GM19397 (cell line): ENCODE results near the gene CLIC1.
"Not testable (repeated sequence)": the region's sequence is repeated elsewhere in the genome, so short reads cannot be mapped to it uniquely, and the experiment has no call there.

Experiments used
- ATAC-seq: cut with Tn5 transposase; IDR thresholded peaks from one replicate; pipeline ENCODE4 v1.9.1; 2021; ENCODE audit warnings: mild to moderate bottlenecking, moderate library complexity; ENCODE audit not compliant: unreplicated experiment

Gene CLIC1

DNA sequence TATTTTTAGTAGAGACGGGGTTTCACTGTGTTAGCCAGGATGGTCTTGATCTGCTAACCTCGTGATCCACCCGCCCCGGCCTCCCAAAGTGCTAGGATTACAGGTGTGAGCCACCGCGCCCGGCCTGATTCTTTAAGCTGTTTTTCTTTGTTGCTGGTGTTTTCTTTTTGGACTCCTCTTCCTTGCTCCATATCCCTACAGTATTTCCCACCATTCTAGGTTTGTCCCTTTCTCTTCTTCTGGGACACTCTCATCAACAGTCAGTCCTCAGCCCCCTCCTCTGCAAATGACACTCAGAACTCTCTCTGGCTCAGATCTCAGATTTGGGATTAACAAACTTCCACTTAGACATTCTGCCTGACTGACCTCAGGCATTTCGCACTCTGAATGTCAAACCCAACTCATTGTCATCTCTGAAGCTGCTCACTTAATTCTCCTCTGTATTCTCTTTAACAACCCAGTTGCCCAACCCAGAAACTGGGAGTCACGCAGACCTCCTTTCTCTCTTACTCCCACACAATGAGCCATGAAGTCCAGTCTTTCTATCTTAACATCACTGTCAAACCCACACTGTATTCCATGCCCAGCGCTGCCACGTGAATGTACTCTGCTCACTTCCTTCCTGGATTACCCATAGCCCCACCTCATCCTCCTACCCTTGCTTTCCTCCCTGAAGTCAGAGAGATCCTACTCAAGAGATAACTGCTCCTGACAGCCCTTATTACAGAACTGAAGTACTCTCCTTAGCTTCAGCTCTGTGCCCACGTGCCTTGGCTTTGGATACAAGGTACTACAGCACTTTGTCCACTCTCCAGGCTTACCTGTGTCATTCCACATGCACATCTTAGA, 10.6 kb downstream of the CLIC1 start:
- ATAC-seq, result no peak

DNA sequence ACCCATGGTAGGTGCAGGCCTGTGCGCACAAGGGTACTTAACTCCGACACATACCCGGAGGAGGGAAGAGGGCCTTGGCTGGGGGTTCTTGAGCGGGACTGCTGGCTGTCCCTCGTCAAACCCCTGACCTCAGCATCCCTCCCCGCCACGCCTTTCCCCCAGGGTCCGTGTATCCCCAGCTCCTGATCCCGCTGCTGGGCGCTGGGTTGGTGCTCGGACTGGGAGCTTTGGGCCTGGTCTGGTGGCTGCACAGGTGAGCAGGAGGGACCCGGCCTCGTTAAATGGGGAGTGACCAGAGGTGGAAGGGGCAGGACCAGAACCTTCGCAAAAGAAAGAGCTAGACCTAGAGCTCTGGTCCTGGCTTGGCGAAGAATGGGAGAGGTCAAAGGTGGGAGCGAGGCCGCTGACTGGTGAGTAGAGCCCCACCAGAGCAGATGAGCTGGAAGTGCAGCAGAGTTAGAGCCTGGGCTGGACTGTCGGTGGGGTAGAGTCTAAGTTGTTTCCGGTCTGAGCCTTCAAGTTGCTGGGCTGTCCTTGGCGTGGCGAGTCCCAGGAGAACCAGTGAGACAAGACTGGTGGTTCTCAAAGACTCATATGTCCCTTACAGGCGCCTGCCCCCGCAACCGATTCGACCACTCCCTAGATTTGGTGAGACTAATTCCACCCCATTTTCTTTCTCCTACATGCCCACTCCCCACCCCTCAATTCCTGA, 12.2 kb downstream of the CLIC1 start:
- ATAC-seq, result no peak

DNA sequence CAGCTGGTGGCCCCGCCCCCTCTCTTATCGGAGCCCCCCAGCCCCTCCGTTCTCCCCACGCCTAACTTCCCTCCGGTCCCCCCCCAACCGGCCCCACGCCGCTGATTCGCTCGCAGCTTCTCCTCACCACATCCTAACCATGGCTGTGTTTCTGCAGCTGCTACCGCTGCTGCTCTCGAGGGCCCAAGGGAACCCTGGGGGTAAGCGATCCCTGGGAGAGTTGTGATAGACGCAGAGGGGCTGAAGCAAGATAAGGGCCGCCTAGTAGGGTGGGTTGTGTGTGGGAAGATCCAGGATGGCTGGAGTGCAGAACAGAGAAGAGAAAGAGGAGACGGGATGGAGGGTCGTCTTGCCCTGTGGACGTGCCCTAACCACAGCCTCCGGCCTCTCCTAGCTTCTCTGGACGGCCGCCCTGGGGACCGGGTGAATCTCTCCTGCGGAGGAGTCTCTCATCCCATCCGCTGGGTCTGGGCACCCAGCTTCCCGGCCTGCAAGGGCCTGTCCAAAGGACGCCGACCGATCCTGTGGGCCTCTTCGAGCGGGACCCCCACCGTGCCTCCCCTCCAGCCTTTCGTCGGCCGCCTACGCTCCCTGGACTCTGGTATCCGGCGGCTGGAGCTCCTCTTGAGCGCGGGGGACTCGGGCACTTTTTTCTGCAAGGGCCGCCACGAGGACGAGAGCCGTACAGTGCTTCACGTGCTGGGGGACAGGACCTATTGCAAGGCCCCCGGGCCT, 12.9 kb downstream of the CLIC1 start, which contains the start of gene MPIG6B:
MPIG6B (plus strand) TSS at position 129 of the 735 bp plus-strand sequence; CDS start at position 140, 11 bp downstream.
- ATAC-seq, result no peak

DNA sequence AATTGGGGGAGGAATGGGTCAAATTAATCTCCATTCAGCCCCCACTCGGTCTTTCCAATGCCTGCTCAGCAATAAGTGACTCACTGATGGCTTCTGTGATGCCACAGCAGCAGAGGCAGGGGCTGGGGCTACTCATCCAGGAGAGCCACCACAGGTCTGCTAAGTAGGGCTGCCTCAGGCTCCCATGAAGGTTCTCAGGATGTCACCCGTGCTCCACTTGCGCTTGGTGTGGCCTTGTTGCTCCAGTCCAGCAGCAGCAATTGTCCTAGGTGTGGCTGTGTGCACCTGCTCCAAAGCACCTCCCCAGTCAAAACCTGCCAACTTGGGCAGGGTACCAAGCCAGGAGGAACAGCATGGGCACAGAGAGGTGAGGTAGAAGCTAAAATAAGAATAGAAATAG, 14.2 kb downstream of the CLIC1 start:
- no peak for ATAC-seq

DNA sequence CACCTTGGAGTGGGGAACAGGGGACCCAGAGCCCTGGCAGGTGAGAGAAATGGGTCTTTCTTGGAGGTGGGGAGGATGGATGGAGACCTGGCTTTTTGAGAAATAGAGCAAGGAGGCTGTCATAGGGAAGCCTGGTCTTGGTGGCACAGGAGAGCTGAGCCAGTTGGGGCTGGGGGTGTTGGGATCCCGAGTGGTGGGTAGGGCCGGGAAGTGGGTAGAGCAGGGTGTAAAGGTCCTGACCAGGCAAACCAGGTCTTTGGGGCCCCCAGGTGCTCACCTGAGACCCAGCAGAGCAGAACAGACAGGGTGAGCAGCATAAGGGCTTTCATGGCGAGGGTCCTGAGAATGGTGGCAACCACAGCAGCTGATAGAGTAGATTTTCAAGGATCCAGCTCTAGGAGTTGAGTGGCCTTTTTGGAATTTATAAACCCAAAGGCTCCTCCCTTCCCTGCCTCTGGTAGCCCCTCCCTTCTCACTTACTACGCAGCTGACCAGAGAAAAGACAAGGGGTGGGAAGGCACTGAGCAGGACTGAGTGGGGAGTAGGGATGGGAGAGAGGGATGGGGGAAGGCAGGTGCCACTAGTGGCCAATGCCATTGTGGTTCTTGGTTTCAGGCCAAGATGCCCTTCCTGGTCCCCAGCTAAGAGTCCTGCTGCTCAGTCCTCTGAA, 14.8 kb downstream of the CLIC1 start, which contains the start of gene LY6G6C:
LY6G6C (minus strand) TSS at position 396 of the 670 bp plus-strand sequence; CDS start at position 329, 67 bp downstream.
- no peak for ATAC-seq

DNA sequence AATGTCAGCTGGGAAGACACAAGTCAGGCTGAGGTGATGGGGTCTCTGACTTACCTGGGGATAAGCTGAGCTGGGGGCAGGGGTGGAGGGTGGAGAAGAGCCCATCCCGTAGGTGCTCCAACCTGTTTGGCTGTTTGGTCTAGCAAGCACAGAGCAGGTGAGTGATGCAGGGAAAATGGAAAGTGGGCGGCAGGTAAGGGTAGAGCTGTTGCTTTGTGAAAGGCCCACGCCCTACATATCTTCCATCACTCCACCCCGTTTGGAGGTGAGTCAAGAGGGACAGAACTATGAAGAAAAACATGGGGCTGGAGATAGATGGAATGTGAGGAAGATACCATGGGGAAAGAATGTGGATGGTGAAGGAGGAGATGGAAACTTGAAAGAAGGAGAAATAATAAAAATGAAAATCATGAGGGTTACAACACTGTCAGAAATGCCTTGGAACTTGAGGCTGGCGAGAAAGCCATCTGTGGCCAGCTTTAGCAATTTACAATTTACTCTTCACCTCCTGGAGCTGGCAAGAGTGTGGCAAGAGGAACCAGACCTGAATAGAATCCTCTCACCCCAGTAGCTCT, 16.0 kb downstream of the CLIC1 start:
- no peak for ATAC-seq

DNA sequence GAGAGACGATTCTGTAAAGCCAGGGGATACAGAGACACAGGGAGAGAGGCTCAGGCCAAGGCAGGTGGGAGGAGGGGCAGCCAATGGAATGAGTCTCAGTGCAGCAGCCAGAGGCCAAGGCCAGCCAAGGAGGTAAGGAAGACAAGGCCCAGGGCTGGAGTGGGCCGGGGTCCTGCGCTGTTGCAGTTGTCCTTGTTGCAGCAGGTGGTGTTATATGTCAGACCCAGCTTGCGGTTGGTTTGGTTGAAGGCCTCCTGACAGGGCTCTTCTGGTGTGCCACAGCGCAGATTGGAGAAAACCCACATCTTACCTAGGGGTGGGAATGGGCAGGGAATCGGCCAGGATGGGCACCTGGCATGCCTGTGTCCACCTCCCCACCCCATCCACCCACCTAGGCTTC, 17.3 kb downstream of the CLIC1 start:
- ATAC-seq, result no peak

DNA sequence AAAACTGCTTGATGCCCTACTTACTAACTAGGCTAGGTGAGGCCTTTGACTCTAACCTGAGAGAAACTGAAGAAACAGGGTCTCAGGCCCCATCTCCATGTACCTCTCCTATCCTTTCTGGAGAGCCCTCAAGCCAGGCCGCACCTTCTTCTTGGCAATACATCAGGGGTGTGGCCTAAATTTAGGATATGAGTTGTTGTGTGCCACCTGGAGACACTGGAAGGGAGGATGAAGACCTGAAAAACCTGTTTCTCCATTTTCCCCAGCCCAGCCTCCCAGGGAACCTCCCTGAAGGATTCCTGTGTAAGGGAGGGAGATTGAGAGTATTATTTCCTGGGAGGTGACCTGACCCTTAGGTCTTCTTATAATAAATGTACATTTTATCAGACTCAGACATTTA, 18.1 kb downstream of the CLIC1 start:
- ATAC-seq, result no peak

DNA sequence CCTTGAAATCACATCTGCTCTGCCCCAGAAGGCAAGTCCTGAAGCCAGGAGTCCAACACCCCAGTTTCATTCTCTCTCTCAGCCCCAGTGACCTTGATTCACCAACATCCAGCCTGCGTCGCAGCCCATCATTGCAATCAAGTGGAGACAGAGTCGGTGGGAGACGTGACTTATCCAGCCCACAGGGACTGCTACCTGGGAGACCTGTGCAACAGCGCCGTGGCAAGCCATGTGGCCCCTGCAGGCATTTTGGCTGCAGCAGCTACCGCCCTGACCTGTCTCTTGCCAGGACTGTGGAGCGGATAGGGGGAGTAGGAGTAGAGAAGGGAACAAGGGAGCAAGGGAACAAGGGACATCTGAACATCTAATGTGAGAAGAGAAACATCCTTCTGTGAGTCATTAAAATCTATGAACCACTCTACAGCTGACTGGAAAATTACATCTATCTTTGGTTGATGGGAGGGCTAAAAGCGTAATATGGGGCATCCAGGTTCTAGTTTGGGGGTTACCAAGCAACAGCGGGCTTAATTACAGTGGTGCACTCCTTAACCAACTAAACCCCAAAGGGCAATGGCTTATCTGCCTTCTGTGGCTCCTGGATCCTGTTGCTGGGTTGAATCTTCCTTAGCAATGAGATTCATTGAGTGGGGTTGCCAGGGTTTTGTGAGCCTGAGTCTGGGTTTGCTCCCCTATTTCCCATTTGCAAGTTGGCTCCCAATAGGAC, 18.7 kb downstream of the CLIC1 start:
- no peak for ATAC-seq

DNA sequence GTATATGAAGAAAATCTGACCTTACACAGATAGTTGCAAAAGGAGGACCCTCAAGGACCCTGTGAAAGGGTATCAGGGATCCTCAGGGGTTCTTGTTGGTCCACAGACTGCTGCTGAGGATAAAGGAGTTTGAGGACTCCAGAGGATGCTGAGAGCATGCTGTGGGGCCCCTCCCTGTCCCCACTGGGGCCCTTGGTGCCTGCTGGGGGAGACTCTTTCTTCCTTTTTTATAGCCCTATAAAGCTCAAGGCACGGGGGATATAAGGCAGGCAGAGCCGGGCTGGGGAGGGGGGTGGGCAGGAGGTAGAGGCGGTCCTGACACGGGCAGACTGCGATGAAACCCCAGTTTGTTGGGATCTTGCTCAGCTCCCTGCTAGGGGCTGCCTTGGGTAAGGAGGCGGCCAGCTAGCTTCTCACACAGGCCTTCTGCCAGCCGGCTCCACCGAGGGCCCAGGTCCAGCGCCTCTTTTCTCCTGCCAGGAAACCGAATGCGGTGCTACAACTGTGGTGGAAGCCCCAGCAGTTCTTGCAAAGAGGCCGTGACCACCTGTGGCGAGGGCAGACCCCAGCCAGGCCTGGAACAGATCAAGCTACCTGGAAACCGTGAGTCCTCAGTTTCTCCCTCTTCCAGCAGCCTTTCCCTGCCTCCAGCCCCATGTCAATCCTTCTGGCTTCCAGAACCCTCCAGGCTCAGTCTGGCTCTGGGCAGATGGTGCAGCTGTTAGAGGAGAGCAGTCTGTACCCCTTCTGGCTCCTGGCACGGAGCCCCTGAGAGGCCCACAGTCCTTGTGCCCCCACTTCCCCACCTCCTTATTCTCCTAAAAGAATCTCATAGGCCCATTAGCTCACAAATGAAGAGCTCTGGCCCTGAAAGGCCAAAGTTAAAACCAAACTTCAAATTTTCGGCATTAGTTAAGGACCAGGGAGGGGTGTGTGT, 21.0 kb downstream of the CLIC1 start, which contains the start of gene LY6G6D:
LY6G6D (plus strand) TSS at position 327 of the 937 bp plus-strand sequence; CDS start at position 335, 8 bp downstream.
- ATAC-seq, result no peak

DNA sequence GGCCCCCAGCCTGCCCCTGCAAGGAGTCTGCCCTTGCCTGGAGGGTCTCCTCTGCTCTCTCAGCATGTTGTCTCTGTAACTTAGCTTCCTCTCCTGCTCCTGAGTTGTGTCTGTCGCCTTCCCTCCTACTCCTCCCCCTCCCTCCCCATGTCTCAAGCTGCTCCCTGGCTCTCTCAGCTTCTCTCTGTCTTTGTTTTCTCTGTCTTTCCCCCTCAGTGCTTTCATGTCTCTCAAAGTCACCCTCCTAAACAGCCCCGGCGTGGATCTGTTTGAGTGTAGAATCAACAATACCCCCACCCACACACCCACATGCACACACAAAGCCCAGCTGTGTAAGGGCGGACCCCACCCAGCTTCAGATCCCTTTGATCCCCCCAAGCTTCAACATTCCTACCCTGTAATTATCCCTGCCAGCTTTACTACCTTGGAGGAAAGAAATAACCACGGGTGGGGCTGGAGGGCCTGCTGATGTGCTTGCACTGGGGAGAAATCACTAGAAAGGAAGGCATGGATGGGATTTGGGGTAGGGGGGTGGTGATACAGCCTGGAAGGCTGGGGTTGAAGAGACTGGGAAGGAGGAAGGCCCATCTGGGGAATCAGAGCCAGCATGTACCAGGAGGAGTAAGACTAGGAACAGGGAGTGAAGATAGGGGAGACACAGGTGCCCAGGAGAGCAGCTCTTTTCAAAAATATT, 22.2 kb downstream of the CLIC1 start:
- no peak for ATAC-seq

DNA sequence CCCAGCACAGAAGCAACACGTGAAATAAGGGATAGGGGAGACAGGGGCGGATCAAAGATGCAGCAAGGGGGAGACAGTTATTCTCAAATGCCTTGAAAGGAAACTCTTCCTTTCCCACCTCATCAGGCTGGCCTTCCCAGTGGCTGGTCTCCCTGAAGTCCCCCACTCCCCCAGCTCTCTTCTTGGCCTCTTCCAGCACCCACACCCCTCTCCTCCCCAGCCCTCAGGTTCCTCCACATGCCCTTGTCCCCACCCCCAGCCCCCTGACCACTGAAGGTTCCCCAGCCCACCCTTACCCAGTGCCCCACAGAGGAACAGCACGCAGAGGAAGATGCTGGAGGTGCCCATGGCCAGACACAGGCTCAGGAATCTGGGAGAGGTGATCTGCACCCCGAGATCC, 22.9 kb downstream of the CLIC1 start:
- no peak for ATAC-seq

DNA sequence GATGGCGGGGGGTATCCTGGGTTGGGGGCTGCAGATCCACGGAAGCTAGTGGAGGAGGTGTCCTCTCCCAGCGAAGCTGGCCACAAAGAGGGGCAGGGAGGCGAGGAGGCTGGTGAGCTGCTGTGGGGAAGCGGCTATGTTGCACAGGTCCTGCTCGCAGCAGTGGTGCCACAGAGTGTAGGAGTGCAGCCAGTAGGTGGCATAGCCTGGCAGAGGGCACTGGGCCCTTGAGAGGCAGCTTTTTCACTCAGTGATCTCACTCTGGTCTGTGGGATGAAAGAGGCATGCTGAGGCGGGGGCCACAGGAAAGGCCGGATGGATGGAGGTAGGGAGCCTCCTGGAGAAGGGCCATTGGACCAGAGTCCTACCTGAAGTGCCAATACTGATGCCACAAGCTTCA, 24.0 kb downstream of the CLIC1 start:
- no peak for ATAC-seq

DNA sequence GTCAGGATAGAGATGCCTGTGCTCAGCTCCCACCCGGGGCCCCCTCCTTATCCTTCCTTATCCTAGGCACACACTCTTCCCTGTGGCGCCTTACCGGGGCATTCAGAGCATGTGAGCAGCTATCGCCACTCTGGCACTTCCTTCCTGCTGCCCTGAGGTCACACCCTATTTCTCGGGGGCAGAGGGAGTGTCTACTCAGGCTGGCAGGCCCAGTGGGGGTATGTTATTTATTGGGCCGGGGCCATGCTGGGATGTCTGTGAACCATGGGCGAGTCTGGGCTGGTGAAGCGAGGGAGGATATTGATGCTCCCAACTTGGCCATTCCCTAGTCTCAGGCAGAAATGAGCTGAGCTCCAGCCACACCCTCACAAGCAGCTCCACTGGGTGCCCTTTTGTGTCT, 25.1 kb downstream of the CLIC1 start:
- no peak for ATAC-seq

DNA sequence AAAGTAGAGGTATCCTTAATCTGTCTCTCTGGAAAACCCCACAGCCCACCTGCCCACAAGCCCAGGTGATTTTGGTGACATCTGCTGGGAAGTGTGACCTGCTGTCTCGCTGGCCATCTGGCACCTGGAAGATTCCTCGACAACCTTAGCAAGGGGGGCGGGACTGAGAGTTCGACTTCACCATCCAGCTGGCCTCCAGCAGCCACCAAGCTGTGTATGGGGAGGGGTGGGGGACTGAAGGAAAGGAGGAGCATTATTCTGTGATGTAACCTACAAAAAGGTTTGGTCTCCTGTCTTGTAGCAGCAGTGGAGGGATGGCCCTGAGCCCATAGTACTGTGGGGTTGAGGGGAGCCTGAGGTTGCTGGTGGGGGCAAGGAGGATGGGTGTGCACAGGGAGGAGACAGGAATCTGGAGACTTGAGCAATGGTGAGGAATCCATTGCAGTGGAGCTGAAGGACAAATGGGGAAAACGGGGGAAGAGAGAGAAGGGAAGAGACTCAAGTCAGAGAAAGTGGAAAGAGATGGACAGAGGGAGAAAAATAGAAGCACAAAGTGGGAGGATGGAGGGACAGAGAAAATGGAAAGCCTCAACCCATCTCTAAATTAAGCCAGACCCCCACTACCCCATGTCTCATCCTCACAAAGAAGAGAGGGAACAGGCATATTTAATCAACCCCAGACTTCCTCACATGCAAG, 25.7 kb downstream of the CLIC1 start:
- no peak for ATAC-seq

DNA sequence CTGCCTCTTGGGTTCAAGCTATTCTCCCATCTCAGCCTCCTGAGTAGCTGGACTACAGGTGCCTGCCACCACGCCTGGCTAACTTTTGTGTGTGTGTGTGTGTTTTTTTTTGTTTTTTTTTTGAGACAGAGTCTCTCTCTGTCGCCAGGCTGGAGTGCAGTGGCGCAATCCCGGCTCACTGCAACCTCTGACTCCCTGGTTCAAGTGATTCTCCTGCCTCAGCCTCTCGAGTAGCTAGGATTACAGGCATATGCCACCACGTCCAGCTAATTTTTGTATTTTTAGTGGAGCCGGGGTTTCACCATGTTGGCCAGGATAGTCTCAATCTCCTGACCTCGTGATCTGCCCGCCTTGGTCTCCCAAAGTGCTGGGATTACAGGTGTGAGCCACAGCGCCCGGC, 27.2 kb downstream of the CLIC1 start:
- ATAC-seq, result not testable (repeated sequence)

DNA sequence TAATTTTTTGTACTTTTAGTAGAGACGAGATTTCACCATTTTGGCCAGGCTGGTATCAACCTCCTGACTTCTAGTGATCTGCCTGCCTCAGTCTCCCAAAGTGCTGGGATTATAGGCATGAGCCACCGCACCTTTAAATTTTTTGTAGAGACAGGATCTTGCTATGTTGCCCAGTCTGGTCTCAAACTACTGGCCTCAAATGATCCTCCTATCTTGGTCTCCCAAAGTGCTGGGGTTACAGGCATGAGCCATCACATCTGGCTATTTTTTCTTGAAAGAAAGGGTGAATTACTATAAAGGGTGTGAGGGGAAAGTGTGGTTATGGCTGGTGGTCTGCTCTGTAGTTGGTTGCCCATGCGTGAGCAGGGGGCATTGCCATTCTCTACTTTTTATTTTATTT, 28.1 kb downstream of the CLIC1 start:
- no peak for ATAC-seq
